Inflammatory macrophage treated with lipopolysaccharide for 1 hour (primary cell): ENCODE results near the gene RGS9BP.
A peak's percentile ranks its signal among the peaks of the same experiment; 100 is the strongest.
"Not testable (repeated sequence)": the region's sequence is repeated elsewhere in the genome, so short reads cannot be mapped to it uniquely, and the experiment has no call there.

Experiments
- DNase-seq, 2 donors: peaks; one replicate each; pipeline ENCODE4 v3.0.0-alpha.2; 2020 to 2022

The RGS9BP gene

DNA sequence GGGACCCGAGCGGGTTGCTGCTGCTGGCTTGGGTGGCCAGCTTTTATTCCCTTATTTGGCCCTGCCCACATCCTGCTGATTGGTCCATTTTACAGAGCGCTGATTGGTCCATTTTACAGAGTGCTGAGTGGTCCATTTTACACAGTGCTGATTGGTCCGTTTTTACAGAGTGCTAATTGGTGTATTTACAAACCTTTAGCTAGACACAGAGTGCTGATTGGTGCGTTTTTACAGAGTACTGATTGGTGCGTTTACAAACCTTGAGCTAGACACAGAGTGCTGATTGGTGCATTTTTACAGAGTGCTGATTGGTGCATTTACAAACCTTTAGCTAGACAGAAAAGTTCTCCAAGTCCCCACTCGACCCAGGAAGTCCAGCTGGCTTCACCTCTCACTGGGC is 24.5 kb downstream of the RGS9BP start:
- DNase-seq: not testable (repeated sequence)

DNA sequence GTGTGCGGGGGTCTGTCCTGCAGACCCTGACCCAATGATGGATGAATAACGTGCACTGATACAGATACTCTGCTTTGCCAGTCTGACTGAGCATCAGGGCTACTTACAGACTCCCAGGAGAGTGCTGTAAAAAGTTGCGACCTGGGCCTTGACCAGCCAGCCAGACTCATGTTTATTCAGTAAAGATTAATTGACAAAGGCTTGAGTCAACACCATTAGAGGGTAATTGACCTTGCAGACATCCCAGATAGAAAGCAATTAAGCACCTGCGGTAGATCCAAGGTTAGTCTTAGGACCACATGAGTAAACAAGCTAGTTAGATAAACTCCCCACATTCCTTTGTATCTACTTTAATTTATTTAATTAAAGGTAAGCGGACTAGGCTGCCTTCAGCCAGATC is 26.4 kb downstream of the RGS9BP start:
- no peak for DNase-seq

DNA sequence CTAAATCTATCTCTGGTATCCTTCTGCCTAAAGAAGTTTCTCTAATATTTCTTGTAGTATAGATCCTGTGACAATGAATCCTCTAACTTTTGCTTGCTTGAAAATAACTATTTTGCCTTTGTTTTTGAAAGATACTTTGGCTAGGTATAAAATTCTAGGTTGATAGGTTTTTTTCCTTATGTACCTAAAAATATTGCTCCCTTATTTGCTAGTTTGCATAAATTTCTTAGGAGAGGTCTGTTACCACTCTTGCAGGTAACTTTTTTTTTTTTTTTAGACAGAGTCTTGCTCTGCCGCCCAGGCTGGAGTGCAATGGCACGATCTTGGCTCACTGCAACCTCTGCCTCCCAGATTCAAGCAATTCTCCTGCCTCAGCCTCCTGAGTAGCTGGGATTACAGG is 28.4 kb downstream of the RGS9BP start:
- DNase-seq: not testable (repeated sequence)

DNA sequence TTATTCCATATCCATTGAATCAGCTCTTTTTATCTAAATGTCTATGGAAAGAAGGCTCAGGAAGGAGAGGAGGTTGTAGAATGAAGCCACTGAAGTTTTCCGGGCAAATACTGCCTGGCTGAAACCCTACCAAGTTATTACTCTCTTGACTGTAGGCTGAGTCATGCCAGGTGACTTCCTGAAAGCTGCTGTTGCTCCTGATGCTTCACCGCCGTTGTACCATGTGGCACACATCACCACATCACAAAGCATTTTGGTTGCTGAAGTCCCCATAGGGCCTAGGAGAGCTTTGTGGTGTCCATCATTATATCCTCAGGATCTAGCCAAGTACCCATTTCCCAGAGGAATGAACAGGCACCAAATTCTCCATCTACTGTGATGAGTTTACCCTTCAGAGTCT is 32.8 kb downstream of the RGS9BP start:
- DNase-seq: no peak

DNA sequence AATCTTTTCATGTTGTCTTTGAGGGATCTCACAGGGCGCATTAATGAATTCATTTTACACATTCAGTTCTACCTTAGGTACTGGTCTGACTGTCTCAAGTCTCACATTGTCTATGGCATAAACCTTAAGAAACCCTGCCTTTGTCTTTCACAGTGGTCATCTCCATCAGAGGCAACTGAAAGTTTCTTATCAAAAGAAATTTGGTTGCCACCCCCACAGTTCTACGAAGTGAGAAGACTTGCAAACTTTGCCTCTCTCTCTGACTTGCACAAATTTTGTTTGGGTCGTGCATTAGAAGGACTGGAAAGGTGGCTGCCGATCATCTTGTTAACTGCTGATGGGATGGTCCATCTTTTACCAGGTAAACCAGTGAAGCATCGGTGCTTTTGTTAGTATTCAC is 33.4 kb downstream of the RGS9BP start:
- DNase-seq: no peak

DNA sequence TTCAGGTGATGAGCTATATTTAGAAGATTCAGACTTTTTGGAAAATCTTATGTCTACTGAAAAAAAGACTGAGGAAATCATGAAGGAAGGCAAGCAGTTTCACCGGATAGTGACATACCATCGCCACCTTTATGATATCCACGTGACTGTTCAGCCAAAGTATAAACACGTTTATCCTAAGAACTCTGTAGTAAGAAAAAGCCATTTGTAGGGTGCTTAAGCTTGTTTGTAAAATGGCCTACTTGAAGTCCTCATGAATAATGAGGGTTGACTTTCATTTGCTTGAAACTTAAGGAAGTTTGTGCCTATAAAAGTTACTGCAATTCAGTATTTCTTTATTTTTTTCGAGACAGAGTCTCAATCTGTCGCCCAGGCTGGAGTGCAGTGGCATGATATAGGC is 36.1 kb downstream of the RGS9BP start:
- no peak for DNase-seq

DNA sequence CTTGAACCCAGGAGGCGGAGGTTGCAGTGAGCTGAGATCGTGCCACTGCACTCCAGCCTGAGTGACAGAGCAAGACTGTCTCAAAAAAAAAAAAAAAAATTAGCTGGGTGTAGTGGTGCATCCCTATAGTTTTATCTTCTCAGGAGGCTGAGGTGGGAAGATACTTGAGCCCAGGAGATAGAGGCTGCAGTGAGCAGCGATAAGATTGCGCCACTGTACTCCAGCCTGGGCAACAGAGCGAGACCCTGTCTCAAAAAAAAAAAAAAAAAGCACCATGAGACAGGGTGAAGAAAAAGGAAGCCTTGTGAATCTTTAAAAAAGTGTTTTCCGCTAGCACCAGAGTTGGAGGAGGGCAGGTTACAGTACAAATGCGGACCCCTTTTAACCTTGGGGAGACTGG is 40.6 kb downstream of the RGS9BP start:
- DNase-seq: not testable (repeated sequence)

DNA sequence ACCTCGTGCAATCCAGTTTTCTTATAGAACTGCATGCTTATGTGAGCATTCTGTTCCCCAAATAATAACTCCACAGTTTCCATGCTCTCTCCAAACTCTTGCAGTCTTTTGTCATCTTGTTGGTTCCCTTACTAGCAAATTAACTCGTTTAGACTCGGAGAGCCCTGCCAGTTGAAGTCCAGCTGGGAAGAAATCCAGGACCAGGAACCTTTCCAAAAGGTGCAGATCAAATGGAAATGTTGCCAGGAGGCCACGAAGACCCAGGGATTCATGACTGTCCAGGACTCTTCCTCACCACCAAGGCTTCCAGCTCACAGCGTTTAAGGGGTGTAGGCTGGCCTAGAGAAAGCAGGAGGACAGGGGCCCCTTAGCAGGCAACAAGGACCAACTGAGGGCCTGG is 41.8 kb downstream of the RGS9BP start:
- DNase-seq: no peak

DNA sequence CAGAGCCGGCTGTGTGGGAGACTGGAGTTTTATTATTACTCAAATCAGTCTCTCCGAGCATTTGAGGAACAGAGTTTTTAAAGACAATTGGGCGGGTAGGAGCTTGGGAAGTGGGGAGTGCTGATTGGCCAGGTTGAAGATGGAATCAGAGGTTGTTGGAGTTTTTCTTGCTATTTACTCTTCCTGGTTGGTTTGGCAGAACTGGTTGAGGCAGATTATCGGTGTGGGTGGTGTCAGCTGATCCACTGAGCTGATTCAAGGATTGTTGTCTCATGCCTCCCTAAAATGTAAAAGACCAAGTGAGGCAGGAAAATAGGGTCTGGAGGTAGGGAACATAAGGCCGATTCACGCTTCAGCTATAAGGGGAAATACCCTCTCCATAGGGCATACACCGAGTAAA is 42.6 kb downstream of the RGS9BP start:
- peak in 1 of 2 donors; percentile 14 for DNase-seq

DNA sequence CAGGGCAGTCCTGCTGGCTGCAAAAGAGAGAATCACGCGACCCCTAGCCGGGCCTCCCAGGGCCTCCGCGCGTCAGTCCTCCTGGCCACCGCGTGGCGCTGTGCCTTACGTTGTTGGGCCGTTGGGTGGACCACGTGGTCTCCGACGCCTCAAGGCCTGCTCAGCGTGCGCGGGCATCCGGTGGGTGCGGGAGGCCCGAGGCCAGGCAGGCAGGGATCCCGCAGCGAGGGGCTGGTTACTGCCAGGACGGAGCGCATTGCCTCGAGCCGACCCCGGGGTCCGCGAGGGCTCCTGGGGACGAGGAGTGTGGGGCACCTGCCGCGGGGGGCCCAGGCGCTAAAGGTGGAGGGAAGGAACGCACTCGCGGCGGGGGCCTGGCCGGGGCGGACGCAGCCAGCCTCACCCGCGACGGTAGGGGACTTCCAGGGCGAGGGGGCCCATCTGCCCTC is 44.0 kb downstream of the RGS9BP start, which contains the start of gene TDRD12:
TDRD12 (plus strand) TSS at position 157 of the 449 bp plus-strand sequence. CDS start 306 bp downstream, outside the sequence.
- no peak for DNase-seq

DNA sequence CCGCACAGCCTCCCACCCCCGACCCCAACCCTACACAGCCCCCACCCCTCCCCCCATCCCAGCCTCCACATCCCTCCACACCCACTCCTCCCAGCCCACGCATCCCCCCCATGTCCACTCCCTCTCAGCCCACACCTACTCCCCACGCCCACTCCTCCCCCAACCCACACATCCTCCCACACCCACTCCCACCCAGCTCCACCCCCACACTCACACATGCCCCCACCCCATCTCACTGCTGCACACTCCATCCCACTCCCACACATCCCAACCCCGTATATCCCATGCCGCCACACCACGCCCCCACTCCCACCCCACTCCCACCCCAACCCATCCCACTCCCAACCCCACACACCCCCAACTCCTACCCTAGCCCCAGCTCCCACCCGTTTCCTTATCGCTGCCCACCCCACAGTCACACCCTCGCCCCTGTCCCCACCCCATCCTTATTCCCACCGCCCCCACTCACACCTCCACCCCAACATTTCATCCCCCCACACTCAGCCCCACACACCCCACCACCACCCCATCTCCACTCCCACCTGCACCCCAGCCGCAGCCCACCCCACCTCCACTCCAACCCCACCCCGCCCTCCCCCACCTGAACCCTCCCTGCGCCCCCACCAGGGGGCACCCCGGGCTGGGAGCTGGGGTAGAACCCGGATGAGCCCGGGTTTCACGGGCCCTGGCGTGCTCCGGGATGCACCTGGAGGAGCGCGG is 44.7 kb downstream of the RGS9BP start:
- no peak for DNase-seq

DNA sequence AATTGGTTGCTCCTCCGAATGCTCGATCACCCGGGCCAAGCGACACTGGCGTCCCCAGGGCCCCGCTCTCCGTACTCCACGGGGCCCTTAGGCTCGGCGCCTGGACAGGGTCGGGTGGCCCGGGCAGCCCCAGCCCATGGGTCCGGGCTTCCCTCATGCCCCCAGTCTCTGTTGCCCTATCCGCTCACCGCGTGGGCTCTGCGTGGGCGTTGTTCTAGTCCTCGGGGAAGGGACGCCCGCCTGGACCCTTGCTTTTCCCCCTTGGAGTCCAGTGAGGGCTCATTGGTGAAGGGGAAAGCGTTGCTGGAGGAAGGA is 45.2 kb downstream of the RGS9BP start:
- DNase-seq: no peak
